A673 (cell line): ENCODE results near the gene KMT2B. TPM values are rescaled to one million over a fixed set of nuclear protein-coding genes. Genes with fewer than 3 reads are reported as not detected.

Experiments
- BruUV-seq: library from RNA; stranded (reverse); fragments of 400-500 nt; replicated peaks from 2 replicates; lab custom pipeline; 2021; lab: Mats Ljungman, UMichigan
- CTCF ChIA-PET: fragments of 300-600 bp; sonication (Branson Sonifier 250); formaldehyde crosslinking; loops from one replicate; lab custom pipeline; 2022; ENCODE audit warnings: antibody characterized with exemption; lab: Charles Lee
- POLR2A ChIA-PET: fragments of 300-600 bp; sonication (Branson Sonifier 250); formaldehyde crosslinking; loops from one replicate; lab custom pipeline; 2022; ENCODE audit warnings: antibody characterized with exemption; ENCODE audit not compliant: low non-redundant PET; lab: Charles Lee
- DNase-seq: peaks from one replicate; pipeline ENCODE4 v3.0.0-alpha.2; 2015; ENCODE audit warnings: low spot score
- H3K27ac ChIP-seq: fragments of 200-600 bp; sonication (generic); 2 replicates; pipeline ENCODE4 v1.5.1; 2016; ENCODE audit warnings: mixed run types, low read depth, mild to moderate bottlenecking, mixed read lengths, antibody characterized with exemption, low read length; ENCODE audit not compliant: poor library complexity, severe bottlenecking
- H3K27me3 ChIP-seq: fragments of 200-600 bp; sonication (generic); replicated peaks from 2 replicates; pipeline ENCODE4 v1.6.1; 2017; ENCODE audit warnings: mixed run types, low read depth, mild to moderate bottlenecking, mixed read lengths, antibody characterized with exemption, low read length; ENCODE audit not compliant: insufficient read depth, poor library complexity
- H3K36me3 ChIP-seq: fragments of 200-600 bp; sonication (generic); 2 replicates; pipeline ENCODE4 v1.6.1; 2016; ENCODE audit warnings: mixed run types, mild to moderate bottlenecking, mixed read lengths, antibody characterized with exemption, low read length; ENCODE audit not compliant: insufficient read depth, poor library complexity, severe bottlenecking
- H3K4me1 ChIP-seq: fragments of 200-600 bp; sonication (generic); 2 replicates; pipeline ENCODE4 v1.6.1; 2017; ENCODE audit warnings: mixed run types, mild to moderate bottlenecking, mixed read lengths, antibody characterized with exemption, low read length; ENCODE audit not compliant: insufficient read depth, poor library complexity, severe bottlenecking
- H3K4me3 ChIP-seq: fragments of 200-600 bp; sonication (generic); 2 replicates; pipeline ENCODE4 v1.5.1; 2016; ENCODE audit warnings: low read depth, mixed run types, mild to moderate bottlenecking, mixed read lengths, low read length; ENCODE audit not compliant: poor library complexity, severe bottlenecking
- H3K9me3 ChIP-seq: fragments of 200-600 bp; sonication (generic); 2 replicates; pipeline ENCODE4 v1.6.1; 2016; ENCODE audit warnings: mixed run types, low read depth, mild to moderate bottlenecking, mixed read lengths, antibody characterized with exemption, low read length; ENCODE audit not compliant: poor library complexity, severe bottlenecking
- CTCF ChIP-seq: fragments of 300-800, 200-600 bp; sonication (generic); conservative IDR thresholded peaks from 2 replicates; pipeline ENCODE4 v1.5.1; 2017; ENCODE audit warnings: low read depth, mild to moderate bottlenecking, antibody characterized with exemption, low read length, moderate library complexity, mixed read lengths
- EZH2 ChIP-seq: fragments of 200-600 bp; sonication (generic); IDR thresholded peaks from 2 replicates; pipeline ENCODE4 v1.6.1; 2017; ENCODE audit warnings: borderline replicate concordance, low read depth, mild to moderate bottlenecking, mixed read lengths, antibody characterized with exemption, low read length; ENCODE audit not compliant: poor library complexity, severe bottlenecking
- intact Hi-C: fragments of 100-400 bp; cut with micrococcal nuclease; formaldehyde crosslinking; loops from one replicate; pipeline ENCODE4 v1.10.0; 2022; ENCODE audit not compliant: unreplicated experiment
- total RNA-seq: library from RNA; stranded (reverse); gene quantifications from 2 replicates; pipeline ENCODE4 v1.2.3, GENCODE V29; 2021

KMT2B gene
- total RNA-seq, 1 experiment from 2014 or later: 49.1 TPM

GRCh38 chr19:35755550-35756376, 38.0 kb downstream of the KMT2B start:
- H3K27me3 ChIP-seq: no peaks in the 10 kb centered on the region
- peak overlapping the region; percentile 35 for H3K27ac ChIP-seq
- peaks cover 32% of the 10 kb centered on the region for H3K4me1 ChIP-seq
- peak; percentile 67 for DNase-seq
- no TSS peak for BruUV-seq
- peak overlapping the region; percentile 24 for H3K4me3 ChIP-seq
- ChIA-PET POLR2A (no interaction called here), CTCF (no interaction called here)
- intact Hi-C loops: no loop called here
- no peak for TF ChIP-seq CTCF
- no peak for TF ChIP-seq EZH2
- H3K9me3 ChIP-seq: no peaks in the 10 kb centered on the region
- peaks cover 12% of the 10 kb centered on the region for H3K36me3 ChIP-seq

GRCh38 chr19:35756377-35757230, 38.8 kb downstream of the KMT2B start, which contains the start of gene HSPB6:
TSS of gene HSPB6 (minus strand) at chr19:35757029. CDS start at chr19:35757008, 21 bp downstream.
- H3K4me1 ChIP-seq: peaks cover 32% of the 10 kb centered on the region
- no peaks in the 10 kb centered on the region for H3K9me3 ChIP-seq
- ChIA-PET CTCF (no interaction called here), POLR2A (interaction anchor here (1.0 kb wide), 1 partner anchor 8 kb away, joined by 3 read pairs; the partner anchor contains the start of gene LIN37)
- intact Hi-C loops: no loop called here
- no peak for TF ChIP-seq CTCF
- TF ChIP-seq EZH2: no peak
- peak within 1 kb of the TSS; percentile 86 for H3K4me3 ChIP-seq
- H3K27me3 ChIP-seq: no peaks in the 10 kb centered on the region
- peaks cover 17% of the 10 kb centered on the region for H3K36me3 ChIP-seq
- DNase-seq: no peak
- BruUV-seq: no TSS peak
- H3K27ac ChIP-seq: peak within 1 kb of the TSS; percentile 94

GRCh38 chr19:35757231-35757748, 39.5 kb downstream of the KMT2B start:
- intact Hi-C loops: no loop called here
- ChIA-PET CTCF (no interaction called here), POLR2A (interaction anchor here (1.0 kb wide), 1 partner anchor 9 kb away, joined by 3 read pairs; the partner anchor contains the start of gene LIN37)
- BruUV-seq: no TSS peak
- DNase-seq: peak; percentile 49
- TF ChIP-seq EZH2 (no peak), CTCF (no peak)
- Histone ChIP-seq H3K9me3 (no peaks in the 10 kb centered on the region), H3K4me1 (peaks cover 32% of the 10 kb centered on the region), H3K4me3 (peak overlapping the region; percentile 86), H3K27me3 (no peaks in the 10 kb centered on the region), H3K36me3 (peaks cover 23% of the 10 kb centered on the region), H3K27ac (peak overlapping the region; percentile 78)
